ENCODE results near the gene ARHGAP26.

- TF ChIP-seq CTCF (optimal IDR thresholded peaks at IDR 0.05 in 1 of 3, IDR thresholded peaks at IDR 0.05 in 1 of 3, conservative IDR thresholded peaks at IDR 0.05 in 1 of 3; ENCODE audit: extremely low read depth in 1 of 3, insufficient read depth in 2 of 3, low read length in 3 of 3): no peak
- TF ChIP-seq EZH2 (IDR thresholded peaks at IDR 0.05; ENCODE audit: low read length): no peak
Observed at GRCh38 chr5:142984525-142984924, 214.3 kb downstream of the ARHGAP26 start.

Data from keratinocyte (primary cell).